Esophagus squamous epithelium (tissue), 4 donors: Measurements from ENCODE around the gene SHC2.

Experiments
- CTCF ChIP-seq, 6 experiments: fragments of 450-650 bp in 4 of 6; fragments of 200-600 bp in 2 of 6; sonication (generic) in 2 of 6; IDR thresholded peaks; one replicate each; pipeline ENCODE4 v1.5.1; 2016 to 2019; ENCODE audit warnings: antibody characterized with exemption in 6 of 6, mild to moderate bottlenecking in 4 of 6, moderate library complexity in 4 of 6
- POLR2A ChIP-seq, 4 donors: fragments of 450-650 bp; IDR thresholded peaks; one replicate each; pipeline ENCODE4 v1.6.1; 2017; ENCODE audit warnings: antibody characterized with exemption in 4 of 4, mild to moderate bottlenecking in 4 of 4, moderate library complexity in 3 of 4

- TF ChIP-seq CTCF (IDR thresholded peaks at IDR 0.05) (no peak), POLR2A (IDR thresholded peaks at IDR 0.05) (no peak)
These were observed 37.0 kb downstream of the SHC2 start for GRCh38 chr19:423691-424466.
